D721Med (cell line): Measurements from ENCODE around the gene RAC2.
"Not testable (repeated sequence)": the region's sequence is repeated elsewhere in the genome, so short reads cannot be mapped to it uniquely, and the experiment has no call there.

ENCODE experiments used
- DNase-seq: peaks from one replicate; pipeline ENCODE4 v3.0.0; 2011; ENCODE audit warnings: low spot score; ENCODE audit not compliant: insufficient read length
- FAIRE-seq: peaks from 2 replicates; lab custom pipeline; 2011; peaks lifted over from hg19 to GRCh38; lab: Jason Lieb, UNC
- TF ChIP-seq, protein P1 (sequence below): IDR thresholded peaks from 2 replicates; pipeline ENCODE4 v1.5.1; 2012; ENCODE audit warnings: mild to moderate bottlenecking, control low read depth; ENCODE audit not compliant: insufficient read depth; ENCODE audit errors: missing control alignments

RAC2 gene

DNA sequence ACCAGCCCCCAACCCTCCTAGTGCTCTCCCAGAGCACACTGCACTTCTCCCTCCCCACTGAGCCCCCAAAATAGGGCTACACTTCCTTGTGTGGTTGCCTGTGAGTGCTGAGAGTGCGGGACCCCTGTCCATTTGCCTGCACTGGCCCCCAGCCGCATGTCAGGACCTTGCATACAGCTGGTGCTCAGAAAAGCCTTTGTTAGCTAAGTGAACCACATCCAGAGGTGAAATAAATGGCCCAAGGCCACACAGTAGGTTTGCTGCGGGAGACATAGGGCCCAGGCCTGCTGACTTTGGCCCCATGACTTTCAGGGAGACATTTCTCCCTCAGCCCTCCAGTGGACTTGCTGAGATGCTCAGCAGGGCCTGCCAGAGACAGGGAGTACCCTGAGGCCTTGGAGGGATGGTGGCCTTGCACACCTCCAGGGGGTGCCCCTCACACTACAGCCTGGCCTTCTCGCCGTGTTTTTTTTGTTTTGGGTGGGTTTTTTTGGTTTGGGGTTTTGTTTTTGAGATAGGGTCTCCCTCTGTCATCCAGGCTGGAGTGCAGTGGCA is 42.0 kb downstream of the RAC2 start:
- TF ChIP-seq, protein P1, sequence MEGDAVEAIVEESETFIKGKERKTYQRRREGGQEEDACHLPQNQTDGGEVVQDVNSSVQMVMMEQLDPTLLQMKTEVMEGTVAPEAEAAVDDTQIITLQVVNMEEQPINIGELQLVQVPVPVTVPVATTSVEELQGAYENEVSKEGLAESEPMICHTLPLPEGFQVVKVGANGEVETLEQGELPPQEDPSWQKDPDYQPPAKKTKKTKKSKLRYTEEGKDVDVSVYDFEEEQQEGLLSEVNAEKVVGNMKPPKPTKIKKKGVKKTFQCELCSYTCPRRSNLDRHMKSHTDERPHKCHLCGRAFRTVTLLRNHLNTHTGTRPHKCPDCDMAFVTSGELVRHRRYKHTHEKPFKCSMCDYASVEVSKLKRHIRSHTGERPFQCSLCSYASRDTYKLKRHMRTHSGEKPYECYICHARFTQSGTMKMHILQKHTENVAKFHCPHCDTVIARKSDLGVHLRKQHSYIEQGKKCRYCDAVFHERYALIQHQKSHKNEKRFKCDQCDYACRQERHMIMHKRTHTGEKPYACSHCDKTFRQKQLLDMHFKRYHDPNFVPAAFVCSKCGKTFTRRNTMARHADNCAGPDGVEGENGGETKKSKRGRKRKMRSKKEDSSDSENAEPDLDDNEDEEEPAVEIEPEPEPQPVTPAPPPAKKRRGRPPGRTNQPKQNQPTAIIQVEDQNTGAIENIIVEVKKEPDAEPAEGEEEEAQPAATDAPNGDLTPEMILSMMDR = no peak
- DNase-seq (no peak), FAIRE-seq (no peak)

DNA sequence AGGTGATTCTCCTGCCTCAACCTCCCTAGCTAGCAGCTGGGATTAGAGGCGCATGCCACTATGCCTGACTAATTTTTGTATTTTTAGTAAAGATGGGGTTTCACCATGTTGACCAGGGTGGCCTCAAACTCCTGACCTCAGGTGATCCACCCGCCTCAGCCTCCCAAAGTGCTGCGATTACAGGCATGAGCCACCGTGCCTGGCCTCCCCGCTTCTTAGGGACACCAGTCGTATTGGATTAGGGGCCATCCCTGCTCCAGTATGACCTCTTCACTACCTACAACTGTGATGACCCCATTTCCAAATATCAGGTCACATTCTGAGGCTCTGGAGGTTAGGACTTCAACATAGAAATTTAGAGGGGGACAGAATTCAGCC is 42.6 kb downstream of the RAC2 start:
- FAIRE-seq, DNase-seq: not testable (repeated sequence)

DNA sequence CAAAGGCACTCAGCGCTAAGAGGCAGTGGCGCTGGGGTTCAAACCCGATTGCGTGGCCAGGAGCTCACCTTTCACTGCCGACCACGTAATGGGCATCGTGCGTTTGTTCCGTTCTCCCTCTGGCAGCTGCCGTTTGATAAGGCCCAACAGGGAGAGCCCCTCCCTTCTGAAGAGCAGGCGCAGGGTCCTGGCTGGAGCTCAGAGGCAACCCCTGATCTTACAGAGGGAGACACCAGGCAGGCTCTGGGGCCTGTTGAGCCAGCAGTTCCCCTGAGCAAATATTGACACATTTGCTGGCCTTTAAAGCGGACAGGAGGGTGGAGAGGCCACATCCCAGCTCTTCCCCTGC is 44.3 kb downstream of the RAC2 start:
- TF ChIP-seq, protein P1 = no peak
- DNase-seq = no peak
- FAIRE-seq = no peak

DNA sequence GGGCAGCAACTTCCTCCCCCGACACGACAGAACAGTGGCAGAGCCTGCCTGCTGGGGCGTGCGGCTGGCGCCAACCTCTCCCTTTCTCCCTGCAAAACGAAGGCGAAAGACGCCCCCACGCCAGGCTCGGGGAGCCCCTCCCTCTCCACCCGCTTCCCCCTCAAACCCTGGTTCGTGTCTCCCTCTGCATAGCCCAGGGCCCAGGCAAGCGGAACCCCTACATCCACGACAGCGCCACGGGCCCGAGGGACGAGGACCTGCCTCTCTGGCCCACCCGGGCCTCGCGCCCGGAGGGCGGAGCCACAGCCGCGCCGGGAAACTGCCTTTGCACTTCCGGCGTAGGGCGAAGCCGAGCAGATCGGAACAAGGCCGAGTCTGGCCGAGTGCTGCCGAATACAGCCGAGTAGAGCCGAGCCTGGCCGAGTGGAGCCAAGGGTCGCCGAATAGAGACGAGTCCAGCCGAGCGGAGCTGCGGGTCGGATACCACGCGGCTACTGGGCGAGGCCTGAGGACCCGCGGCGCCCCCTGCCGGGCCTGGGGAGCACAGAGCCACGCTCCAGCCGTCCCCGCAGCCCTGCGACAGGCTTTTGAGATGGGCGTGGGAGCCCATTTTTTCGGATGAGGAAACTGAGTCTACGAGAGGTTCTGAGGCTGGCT is 44.8 kb downstream of the RAC2 start:
- FAIRE-seq (no peak), DNase-seq (peak; percentile 84)
- TF ChIP-seq, protein P1 = peak; percentile 76

DNA sequence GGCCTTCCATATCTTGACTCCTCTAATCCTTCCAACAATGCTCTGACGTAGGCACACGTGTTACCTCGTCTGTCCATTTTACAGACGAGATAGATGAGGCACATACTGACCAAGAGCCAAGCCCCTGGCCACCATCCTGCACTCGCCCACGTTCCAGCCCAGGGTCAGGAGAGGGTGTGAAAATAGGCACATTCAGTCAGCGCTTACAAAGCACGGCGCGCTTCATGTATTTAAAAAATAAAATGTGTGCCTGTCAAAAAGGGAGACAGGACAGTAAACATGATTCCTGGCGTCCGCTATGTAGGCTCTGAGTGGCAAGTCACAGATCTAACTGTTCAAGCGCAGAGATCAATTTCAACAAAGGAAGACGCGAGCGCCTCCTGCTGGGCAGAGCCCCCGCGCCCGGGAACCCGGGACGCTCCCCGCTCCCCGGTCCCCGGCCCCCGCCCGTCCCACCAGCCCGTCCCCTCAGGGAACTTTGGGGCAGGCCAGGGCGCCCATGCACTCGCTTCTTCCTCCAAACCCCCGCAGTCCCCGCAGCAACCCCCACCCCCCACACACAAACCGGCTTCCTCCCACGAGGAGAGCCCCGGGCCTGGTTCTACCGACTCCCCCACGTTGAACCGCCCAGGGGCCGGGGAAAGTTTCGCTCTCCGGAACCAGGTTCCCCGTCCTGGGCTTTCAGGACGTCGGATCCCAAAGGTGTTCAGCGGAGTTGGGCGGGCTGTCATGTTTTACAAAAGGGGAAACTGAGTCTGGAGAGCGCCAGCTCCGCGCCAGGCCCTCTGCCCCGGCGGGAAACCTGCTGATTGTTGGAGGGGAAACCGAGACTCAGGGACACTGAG is 45.6 kb downstream of the RAC2 start:
- DNase-seq (peak; percentile 50), FAIRE-seq (no peak)
- TF ChIP-seq, protein P1 = peak; percentile 53

DNA sequence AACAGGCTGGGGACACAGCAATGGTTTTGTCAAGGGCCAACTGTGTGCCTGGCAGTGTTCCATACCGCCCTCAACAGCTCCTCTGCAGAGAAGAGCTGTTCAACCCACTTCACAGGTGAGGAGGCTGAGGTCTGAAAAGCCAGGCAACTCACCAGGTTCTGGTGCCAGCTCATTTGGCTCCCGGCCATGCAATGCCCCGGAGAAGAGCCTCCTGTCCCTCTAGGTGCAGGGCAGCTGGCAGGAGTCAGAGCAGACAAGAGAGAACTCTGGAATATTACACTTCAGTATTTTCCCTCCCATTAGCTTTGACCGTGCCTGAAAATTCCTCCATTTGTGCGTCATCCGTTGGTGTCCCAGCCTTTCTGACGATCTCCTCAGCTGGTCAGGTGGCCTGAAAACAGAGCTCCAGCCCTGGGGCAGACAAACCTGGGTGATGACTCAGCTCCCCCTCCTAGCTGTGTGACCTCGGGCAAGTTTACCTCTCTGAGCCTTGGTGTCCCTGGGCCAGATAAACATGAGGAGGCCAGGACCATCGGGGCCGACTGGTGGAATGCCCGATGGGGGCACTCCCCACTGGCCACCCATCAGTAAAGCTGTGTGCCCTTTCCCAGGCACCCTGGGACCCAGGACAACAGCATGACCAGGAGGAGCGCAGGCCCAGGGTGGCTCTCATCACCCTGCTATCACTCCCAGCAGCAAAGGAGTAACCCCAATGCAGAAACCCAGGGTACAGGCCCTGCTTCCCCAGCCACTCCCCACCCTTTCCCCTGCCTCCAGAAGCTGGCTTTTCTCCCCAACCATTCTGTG is 46.4 kb downstream of the RAC2 start:
- FAIRE-seq (no peak), DNase-seq (no peak)
- TF ChIP-seq, protein P1 = no peak
